D721Med (cell line): Measurements from ENCODE around the gene TMEM186.
"Not testable (repeated sequence)": the region's sequence is repeated elsewhere in the genome, so short reads cannot be mapped to it uniquely, and the experiment has no call there.

ENCODE experiments used
- DNase-seq: peaks from one replicate; pipeline ENCODE4 v3.0.0; 2011; ENCODE audit warnings: low spot score; ENCODE audit not compliant: insufficient read length
- FAIRE-seq: peaks from 2 replicates; lab custom pipeline; 2011; peaks lifted over from hg19 to GRCh38; lab: Jason Lieb, UNC
- TF ChIP-seq, protein P1 (sequence below): IDR thresholded peaks from 2 replicates; pipeline ENCODE4 v1.5.1; 2012; ENCODE audit warnings: mild to moderate bottlenecking, control low read depth; ENCODE audit not compliant: insufficient read depth; ENCODE audit errors: missing control alignments

Gene TMEM186

DNA sequence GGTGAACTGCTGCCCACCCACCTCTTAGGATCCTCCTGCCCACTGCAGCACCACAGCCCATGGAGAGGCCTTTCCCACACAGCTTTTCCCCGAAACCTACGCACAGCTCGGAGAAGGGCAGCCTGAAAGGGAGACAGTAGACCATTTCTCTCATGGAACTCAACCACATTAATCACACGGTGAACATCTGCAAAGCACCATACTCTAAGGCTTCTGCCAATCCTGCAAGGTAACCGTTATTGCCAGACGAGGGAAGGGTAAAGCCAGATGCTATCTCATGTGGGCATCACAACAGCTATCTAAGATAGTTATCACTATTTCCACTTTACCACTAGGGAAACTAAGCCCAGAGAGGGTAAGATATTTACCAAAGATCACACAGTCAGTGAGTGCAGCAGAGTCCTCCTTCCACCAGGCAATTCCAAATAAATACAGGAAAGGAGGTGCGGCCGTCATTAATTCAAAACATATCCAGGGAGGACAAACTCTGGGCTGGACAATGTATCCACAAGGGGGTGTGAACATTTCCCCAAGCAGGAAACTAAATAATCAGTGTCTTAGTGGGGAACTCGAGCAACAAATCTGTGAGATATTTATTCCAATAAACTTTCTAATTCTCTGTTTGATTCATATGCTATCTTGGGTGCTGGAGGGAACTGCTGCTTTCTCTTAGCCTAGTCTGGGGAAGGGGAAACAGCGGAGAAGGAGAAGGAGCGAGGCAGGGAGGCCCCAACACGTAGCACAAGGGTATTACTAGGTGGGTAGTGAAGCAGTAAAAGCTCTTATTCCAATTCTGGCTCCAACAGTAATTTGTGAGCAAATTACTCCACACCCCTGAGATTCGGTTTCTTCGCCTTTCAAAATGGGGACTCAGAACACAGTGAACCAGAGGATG lies 723 bp downstream of the TMEM186 start:
- TF ChIP-seq, protein P1, sequence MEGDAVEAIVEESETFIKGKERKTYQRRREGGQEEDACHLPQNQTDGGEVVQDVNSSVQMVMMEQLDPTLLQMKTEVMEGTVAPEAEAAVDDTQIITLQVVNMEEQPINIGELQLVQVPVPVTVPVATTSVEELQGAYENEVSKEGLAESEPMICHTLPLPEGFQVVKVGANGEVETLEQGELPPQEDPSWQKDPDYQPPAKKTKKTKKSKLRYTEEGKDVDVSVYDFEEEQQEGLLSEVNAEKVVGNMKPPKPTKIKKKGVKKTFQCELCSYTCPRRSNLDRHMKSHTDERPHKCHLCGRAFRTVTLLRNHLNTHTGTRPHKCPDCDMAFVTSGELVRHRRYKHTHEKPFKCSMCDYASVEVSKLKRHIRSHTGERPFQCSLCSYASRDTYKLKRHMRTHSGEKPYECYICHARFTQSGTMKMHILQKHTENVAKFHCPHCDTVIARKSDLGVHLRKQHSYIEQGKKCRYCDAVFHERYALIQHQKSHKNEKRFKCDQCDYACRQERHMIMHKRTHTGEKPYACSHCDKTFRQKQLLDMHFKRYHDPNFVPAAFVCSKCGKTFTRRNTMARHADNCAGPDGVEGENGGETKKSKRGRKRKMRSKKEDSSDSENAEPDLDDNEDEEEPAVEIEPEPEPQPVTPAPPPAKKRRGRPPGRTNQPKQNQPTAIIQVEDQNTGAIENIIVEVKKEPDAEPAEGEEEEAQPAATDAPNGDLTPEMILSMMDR: no peak
- DNase-seq (no peak), FAIRE-seq (no peak)

GRCh38 chr16:8795818-8796217 lies 1.6 kb downstream of the TMEM186 start:
- DNase-seq: no peak
- TF ChIP-seq, protein P1: no peak
- FAIRE-seq: no peak

GRCh38 chr16:8795091-8795490 lies 2.3 kb downstream of the TMEM186 start:
- TF ChIP-seq, protein P1: no peak
- no peak for FAIRE-seq
- no peak for DNase-seq

- FAIRE-seq (no peak), DNase-seq (no peak)
- TF ChIP-seq, protein P1: no peak
Measured at GRCh38 chr16:8788578-8789172, 8.8 kb downstream of the TMEM186 start.

DNA sequence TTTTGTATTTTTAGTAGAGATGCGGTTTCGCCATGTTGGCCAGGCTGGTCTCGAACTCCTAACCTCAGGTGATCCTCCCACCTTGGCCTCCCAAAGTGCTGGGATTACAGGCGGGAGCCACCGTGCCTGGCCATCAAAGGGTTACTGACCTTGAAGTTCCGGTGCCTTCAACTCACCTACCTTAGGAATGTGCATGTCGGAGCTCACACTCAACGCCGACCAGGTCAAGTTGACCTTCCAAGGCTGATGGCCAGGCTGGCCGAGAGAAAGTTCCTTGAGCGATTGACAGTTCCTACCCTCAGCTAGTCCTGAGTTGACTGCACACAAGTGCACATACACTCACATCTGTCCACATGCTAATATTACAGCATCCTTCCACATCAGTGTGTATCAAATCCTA lies 11.1 kb downstream of the TMEM186 start:
- DNase-seq, FAIRE-seq: not testable (repeated sequence)

- FAIRE-seq: no peak
- no peak for DNase-seq
- TF ChIP-seq, protein P1: no peak
Measured at GRCh38 chr16:8785408-8785807, 12.0 kb downstream of the TMEM186 start.

DNA sequence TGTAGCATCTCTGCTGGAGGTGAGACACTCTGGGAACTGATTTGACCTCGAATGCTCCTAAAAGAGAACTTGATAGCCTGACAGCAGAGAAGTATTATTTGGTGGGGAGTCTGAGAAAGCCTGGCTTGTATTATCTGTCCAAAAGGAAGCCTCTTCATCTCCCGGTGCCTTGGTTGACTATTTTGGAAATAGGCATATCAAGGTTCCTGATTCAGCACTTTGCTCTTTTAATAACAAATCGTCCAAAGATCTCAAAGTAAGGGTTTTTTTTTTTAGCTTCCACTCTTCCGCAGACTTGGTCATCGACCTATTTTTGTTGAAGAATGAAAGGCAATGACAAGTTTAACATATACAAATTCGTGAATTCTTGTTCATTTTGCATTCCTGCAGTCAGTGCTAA lies 14.8 kb downstream of the TMEM186 start:
- TF ChIP-seq, protein P1: no peak
- FAIRE-seq (no peak), DNase-seq (no peak)
